Neural crest cell (in vitro differentiated cells): ENCODE data around the gene DSE. TPM values are rescaled to one million over a fixed set of nuclear protein-coding genes. Genes with fewer than 3 reads are reported as not detected.

Experiments
- DNase-seq: peaks from one replicate; pipeline ENCODE4 v3.0.0; 2021; ENCODE audit warnings: low read depth, mixed read lengths, low spot score
- H3K27ac Mint-ChIP-seq: one replicate; pipeline ENCODE4 v1.8.0; 2021; ENCODE audit warnings: mild to moderate bottlenecking, mixed read lengths; ENCODE audit not compliant: unreplicated experiment
- H3K27me3 Mint-ChIP-seq: 2 replicates; pipeline ENCODE4 v1.8.0; 2021; ENCODE audit warnings: low read depth, mild to moderate bottlenecking, mixed read lengths
- H3K36me3 Mint-ChIP-seq: 2 replicates; pipeline ENCODE4 v1.8.0; 2021; ENCODE audit warnings: low read depth, mild to moderate bottlenecking, mixed read lengths
- H3K4me1 Mint-ChIP-seq: 2 replicates; pipeline ENCODE4 v1.8.0; 2021; ENCODE audit warnings: mixed read lengths
- H3K4me3 Mint-ChIP-seq: one replicate; pipeline ENCODE4 v1.8.0; 2021; ENCODE audit warnings: mild to moderate bottlenecking, mixed read lengths
- H3K9me3 Mint-ChIP-seq: 2 replicates; pipeline ENCODE4 v1.8.0; 2021; ENCODE audit warnings: mixed read lengths
- total RNA-seq: library from RNA; stranded (reverse); gene quantifications from 2 replicates; pipeline ENCODE4 v1.2.1, GENCODE V29; 2021
- TF ChIP-seq, protein P1 (sequence below): fragments of 200-600 bp; sonication (generic); conservative IDR thresholded peaks from 2 replicates; pipeline ENCODE4 v1.5.0; 2021; ENCODE audit warnings: antibody characterized with exemption, mild to moderate bottlenecking

DSE gene
- total RNA-seq, 1 donor from 2014 or later, result 21.0 TPM

DNA sequence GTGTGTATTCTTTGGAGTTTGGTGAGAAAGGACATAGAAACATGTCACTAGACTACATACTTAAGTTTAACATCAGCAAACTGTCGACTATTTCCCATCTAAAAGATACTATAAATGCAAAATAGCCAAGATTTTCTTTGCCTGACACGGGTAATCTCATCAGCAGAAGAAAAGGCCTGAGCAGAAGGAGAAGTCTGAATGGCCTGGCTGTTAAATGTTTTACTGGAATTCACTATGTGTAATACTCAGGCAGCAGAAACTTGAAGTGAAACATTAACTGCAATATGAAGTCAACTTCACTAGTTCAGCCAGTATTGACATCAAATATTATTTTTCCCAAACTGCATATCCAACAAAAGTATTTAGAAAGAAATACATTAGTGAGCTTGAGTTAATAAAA is 6.4 kb upstream of the DSE start:
- Mint-ChIP-seq H3K4me3 (no peak overlapping the region), H3K27me3 (no peaks in the 10 kb centered on the region), H3K36me3 (peaks cover 2% of the 10 kb centered on the region), H3K9me3 (no peaks in the 10 kb centered on the region), H3K27ac (no peak overlapping the region), H3K4me1 (no peaks in the 10 kb centered on the region)
- TF ChIP-seq, protein P1, sequence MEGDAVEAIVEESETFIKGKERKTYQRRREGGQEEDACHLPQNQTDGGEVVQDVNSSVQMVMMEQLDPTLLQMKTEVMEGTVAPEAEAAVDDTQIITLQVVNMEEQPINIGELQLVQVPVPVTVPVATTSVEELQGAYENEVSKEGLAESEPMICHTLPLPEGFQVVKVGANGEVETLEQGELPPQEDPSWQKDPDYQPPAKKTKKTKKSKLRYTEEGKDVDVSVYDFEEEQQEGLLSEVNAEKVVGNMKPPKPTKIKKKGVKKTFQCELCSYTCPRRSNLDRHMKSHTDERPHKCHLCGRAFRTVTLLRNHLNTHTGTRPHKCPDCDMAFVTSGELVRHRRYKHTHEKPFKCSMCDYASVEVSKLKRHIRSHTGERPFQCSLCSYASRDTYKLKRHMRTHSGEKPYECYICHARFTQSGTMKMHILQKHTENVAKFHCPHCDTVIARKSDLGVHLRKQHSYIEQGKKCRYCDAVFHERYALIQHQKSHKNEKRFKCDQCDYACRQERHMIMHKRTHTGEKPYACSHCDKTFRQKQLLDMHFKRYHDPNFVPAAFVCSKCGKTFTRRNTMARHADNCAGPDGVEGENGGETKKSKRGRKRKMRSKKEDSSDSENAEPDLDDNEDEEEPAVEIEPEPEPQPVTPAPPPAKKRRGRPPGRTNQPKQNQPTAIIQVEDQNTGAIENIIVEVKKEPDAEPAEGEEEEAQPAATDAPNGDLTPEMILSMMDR, result no peak
- no peak for DNase-seq

DNA sequence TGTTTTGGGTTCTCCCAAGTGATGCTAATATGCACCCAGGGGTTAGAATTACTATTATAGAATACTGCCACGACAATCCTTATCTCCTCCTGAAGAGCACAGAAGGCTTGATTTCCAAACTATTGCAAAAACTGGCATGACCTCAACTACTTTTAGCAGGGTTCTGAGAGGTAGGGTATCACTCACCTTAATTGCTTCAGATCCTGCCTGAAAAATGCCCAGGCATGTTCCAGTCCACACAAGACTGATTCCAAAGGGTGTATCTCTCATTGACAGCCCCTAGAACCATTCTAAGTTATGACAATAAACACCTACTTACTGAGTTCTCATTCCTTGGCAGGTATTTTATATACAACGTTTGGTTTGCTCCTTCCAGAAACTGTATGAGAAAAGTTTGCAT is 5.0 kb upstream of the DSE start:
- no peak overlapping the region for H3K4me3 Mint-ChIP-seq
- peaks cover 9% of the 10 kb centered on the region for H3K4me1 Mint-ChIP-seq
- DNase-seq, result no peak
- H3K27me3 Mint-ChIP-seq, result peaks cover 3% of the 10 kb centered on the region
- H3K36me3 Mint-ChIP-seq, result no peaks in the 10 kb centered on the region
- TF ChIP-seq, protein P1, result no peak
- no peaks in the 10 kb centered on the region for H3K9me3 Mint-ChIP-seq
- H3K27ac Mint-ChIP-seq, result no peak overlapping the region

DNA sequence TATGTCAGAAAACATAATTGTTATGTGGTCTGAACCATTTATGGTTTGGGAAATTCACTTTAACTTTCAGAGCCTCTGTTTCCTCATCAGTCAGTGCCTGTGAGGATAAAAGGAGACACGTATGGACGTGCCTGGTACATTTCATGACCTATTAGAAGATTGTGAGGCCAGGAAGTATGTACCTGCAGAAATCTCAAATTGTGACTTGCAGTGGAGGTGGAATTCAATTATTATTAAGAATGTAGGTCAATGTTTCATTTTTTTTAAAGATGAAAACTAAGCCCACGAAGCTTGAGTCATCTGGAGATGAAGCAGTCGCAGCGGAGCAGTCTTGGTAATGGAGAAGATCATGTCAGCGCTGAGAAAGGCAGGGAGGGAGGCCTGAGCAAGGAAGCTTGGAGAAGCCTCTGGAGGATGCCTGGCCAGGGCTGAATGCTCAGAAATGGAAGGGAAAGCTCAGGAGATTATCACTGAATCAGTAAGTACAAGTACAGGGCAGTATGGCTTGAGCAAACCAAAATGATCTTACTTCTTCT is 3.9 kb upstream of the DSE start:
- Mint-ChIP-seq H3K4me3 (no peak overlapping the region), H3K36me3 (no peaks in the 10 kb centered on the region), H3K9me3 (no peaks in the 10 kb centered on the region), H3K27me3 (peaks cover 3% of the 10 kb centered on the region), H3K4me1 (peaks cover 12% of the 10 kb centered on the region), H3K27ac (no peak overlapping the region)
- no peak for DNase-seq
- TF ChIP-seq, protein P1, result no peak

DNA sequence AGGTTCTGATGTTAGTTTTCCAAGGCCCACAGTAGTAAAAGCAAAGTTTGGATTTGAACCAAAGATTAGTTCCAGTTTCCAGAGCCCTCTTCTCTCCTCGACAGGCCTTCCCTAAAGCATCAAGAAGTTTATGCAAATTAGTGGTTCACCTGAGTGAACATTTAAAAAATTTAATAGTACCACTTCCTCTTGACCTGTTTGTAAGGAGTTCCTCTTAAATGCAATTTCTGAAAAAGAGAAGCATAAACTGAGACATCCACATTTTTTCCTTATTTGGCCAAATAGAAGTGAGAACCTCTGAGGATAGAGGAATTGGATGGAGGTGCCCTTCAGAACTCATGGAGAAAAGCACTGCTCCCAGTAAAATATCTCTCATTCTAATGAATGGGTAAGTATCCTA is 1.2 kb upstream of the DSE start:
- Mint-ChIP-seq H3K9me3 (no peaks in the 10 kb centered on the region), H3K4me1 (peaks cover 13% of the 10 kb centered on the region), H3K4me3 (peak overlapping the region; percentile 92), H3K27ac (no peak overlapping the region), H3K36me3 (no peaks in the 10 kb centered on the region), H3K27me3 (peaks cover 3% of the 10 kb centered on the region)
- no peak for DNase-seq
- TF ChIP-seq, protein P1, result no peak

DNA sequence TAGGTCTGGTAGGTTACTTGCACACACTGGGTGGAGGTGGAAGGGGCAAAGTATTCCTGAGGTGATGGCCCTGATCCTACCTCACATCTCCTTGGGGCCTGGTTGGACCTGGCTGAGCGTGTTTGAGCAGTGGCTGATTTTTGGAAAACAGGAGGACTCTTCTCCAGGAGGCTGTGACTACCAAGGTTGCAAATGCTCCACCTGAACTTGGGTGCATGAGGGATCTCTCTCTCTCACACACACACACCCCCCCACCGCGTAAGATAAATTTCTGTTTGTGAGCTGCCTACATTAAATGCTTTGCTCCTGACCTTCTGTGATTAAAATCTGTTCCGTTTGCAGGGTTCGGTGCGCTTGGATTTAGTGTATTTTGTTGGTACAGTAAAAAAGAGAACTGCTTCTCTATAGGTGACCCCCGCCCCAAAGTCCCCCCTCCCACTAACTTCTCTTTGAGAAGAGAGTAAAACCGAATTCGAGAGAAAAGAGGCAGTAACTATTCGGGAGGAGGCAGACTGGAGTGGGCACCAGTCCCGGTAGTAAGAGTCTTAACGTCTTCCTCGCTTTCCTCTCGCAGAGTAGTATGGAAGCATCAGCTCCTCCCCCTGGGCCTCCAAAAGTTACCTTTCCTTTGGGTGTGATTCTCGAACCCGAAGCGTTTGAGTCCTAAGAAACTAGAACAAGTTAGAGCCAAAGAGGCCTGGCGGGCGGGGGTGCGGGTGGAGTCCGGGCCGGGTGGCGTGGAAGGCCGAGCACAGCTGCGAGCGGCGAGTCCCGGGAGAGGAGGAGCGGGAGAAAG is 585 bp upstream of the DSE start:
- Mint-ChIP-seq H3K27me3 (peaks cover 3% of the 10 kb centered on the region), H3K9me3 (no peaks in the 10 kb centered on the region), H3K27ac (no peak overlapping the region), H3K36me3 (no peaks in the 10 kb centered on the region), H3K4me3 (peak overlapping the region; percentile 92), H3K4me1 (peaks cover 13% of the 10 kb centered on the region)
- TF ChIP-seq, protein P1, result no peak
- DNase-seq, result no peak
